GM21619 (cell line): ENCODE results near the gene BMPR1A.
A peak's percentile ranks its signal among the peaks of the same experiment; 100 is the strongest.

ENCODE experiments used
- ATAC-seq: cut with Tn5 transposase; IDR thresholded peaks from one replicate; pipeline ENCODE4 v1.9.1; 2021; ENCODE audit not compliant: unreplicated experiment

The BMPR1A gene

GRCh38 chr10:86756511-86757112 is at the start of gene BMPR1A:
Gene BMPR1A, plus strand, starts transcription at chr10:86756619. Its CDS starts 119,400 bp downstream, at chr10:86876019.
- ATAC-seq, result peak; percentile 30

GRCh38 chr10:86706977-86707376 is 49.4 kb upstream of the BMPR1A start:
- ATAC-seq, result no peak

- ATAC-seq, result no peak
Observed at GRCh38 chr10:86707505-86707904, 48.9 kb upstream of the BMPR1A start.

- no peak for ATAC-seq
Observed at GRCh38 chr10:86708068-86708782, 48.2 kb upstream of the BMPR1A start.

GRCh38 chr10:86708783-86709380 is 47.5 kb upstream of the BMPR1A start:
- no peak for ATAC-seq

GRCh38 chr10:86709396-86710185 is 46.8 kb upstream of the BMPR1A start:
- ATAC-seq, result no peak

GRCh38 chr10:86710987-86711512 is 45.4 kb upstream of the BMPR1A start:
- peak; percentile 87 for ATAC-seq

GRCh38 chr10:86711513-86712316 is 44.7 kb upstream of the BMPR1A start:
- ATAC-seq, result peak; percentile 39

GRCh38 chr10:86712317-86712707 is 44.1 kb upstream of the BMPR1A start:
- ATAC-seq, result peak; percentile 11

GRCh38 chr10:86715156-86715795 is 41.1 kb upstream of the BMPR1A start:
- ATAC-seq, result no peak

GRCh38 chr10:86715836-86716235 is 40.6 kb upstream of the BMPR1A start:
- no peak for ATAC-seq

GRCh38 chr10:86716466-86716865 is 40.0 kb upstream of the BMPR1A start:
- ATAC-seq, result no peak

- ATAC-seq, result no peak
Observed at GRCh38 chr10:86718556-86718955, 37.9 kb upstream of the BMPR1A start.

GRCh38 chr10:86721232-86721631 is 35.2 kb upstream of the BMPR1A start:
- ATAC-seq, result no peak

GRCh38 chr10:86723009-86723408 is 33.4 kb upstream of the BMPR1A start:
- ATAC-seq, result no peak

GRCh38 chr10:86724445-86724844 is 32.0 kb upstream of the BMPR1A start:
- no peak for ATAC-seq

GRCh38 chr10:86725980-86726676 is 30.3 kb upstream of the BMPR1A start:
- ATAC-seq, result no peak

GRCh38 chr10:86726677-86726999 is 29.8 kb upstream of the BMPR1A start:
- ATAC-seq, result no peak

GRCh38 chr10:86727470-86727869 is 28.9 kb upstream of the BMPR1A start:
- no peak for ATAC-seq

GRCh38 chr10:86728056-86728455 is 28.4 kb upstream of the BMPR1A start:
- no peak for ATAC-seq
